GM12878 (cell line): Measurements from ENCODE around the gene MRPL36. TPM values are rescaled to one million over a fixed set of nuclear protein-coding genes. Genes with fewer than 3 reads are reported as not detected.

ENCODE experiments used
- EGR1 ChIP-seq, 2 experiments: IDR thresholded peaks; 1 replicate in 1 of 2; 2 replicates in 1 of 2; pipeline ENCODE4 v1.6.1; 2011 to 2012; ENCODE audit warnings: low read depth in 2 of 2, low read length in 2 of 2, borderline replicate concordance in 1 of 2, mild to moderate bottlenecking in 1 of 2, moderate library complexity in 1 of 2
- FOXM1 ChIP-seq: IDR thresholded peaks from 2 replicates; pipeline ENCODE4 v1.6.1; 2012; ENCODE audit warnings: low read depth, mild to moderate bottlenecking, inconsistent platforms, low read length, moderate library complexity
- HDAC2 ChIP-seq: fragments of 200-600 bp; sonication (generic); IDR thresholded peaks from 2 replicates; pipeline ENCODE4 v1.6.1; 2017
- HDGF ChIP-seq: fragments of 450-650 bp; IDR thresholded peaks from 2 replicates; pipeline ENCODE4 v1.6.1; 2016; ENCODE audit warnings: antibody characterized with exemption
- IKZF2 ChIP-seq, 2 experiments: fragments of 450-650 bp; IDR thresholded peaks; 2 replicates each; pipeline ENCODE4 v1.6.1; 2017; ENCODE audit warnings: mild to moderate bottlenecking in 2 of 2, moderate library complexity in 2 of 2
- JUND ChIP-seq: IDR thresholded peaks from 2 replicates; pipeline ENCODE4 v1.6.1; 2012; ENCODE audit warnings: low read depth, mild to moderate bottlenecking, low read length, improper control_type of control experiment, moderate library complexity
- MEF2A ChIP-seq: IDR thresholded peaks from 2 replicates; pipeline ENCODE4 v1.6.1; 2011; ENCODE audit warnings: low read depth, mild to moderate bottlenecking, low read length, moderate library complexity; ENCODE audit not compliant: insufficient read depth
- NBN ChIP-seq: fragments of 450-650 bp; IDR thresholded peaks from 2 replicates; pipeline ENCODE4 v1.6.1; 2016
- NFYA ChIP-seq: IDR thresholded peaks from 2 replicates; pipeline ENCODE4 v1.6.1; 2011; ENCODE audit warnings: low read depth, mild to moderate bottlenecking, low read length, improper control_type of control experiment, borderline replicate concordance
- NFYB ChIP-seq: IDR thresholded peaks from 2 replicates; pipeline ENCODE4 v1.6.1; 2011; ENCODE audit warnings: low read depth, mild to moderate bottlenecking, low read length, improper control_type of control experiment, moderate library complexity; ENCODE audit not compliant: insufficient read depth
- POLR2AphosphoS2 ChIP-seq: IDR thresholded peaks from 2 replicates; pipeline ENCODE4 v1.6.1; 2011; ENCODE audit warnings: low read depth, mild to moderate bottlenecking, low read length, improper control_type of control experiment, moderate library complexity
- RAD51 ChIP-seq: fragments of 450-650 bp; IDR thresholded peaks from 2 replicates; pipeline ENCODE4 v1.6.1; 2016; ENCODE audit warnings: moderate library complexity, mild to moderate bottlenecking, inconsistent platforms
- RELB ChIP-seq: fragments of 450-650 bp; IDR thresholded peaks from 2 replicates; pipeline ENCODE4 v1.6.1; 2017; ENCODE audit warnings: low read depth, mild to moderate bottlenecking, moderate library complexity
- ZBTB40 ChIP-seq: fragments of 450-650 bp; IDR thresholded peaks from 2 replicates; pipeline ENCODE4 v1.6.1; 2016; ENCODE audit warnings: mild to moderate bottlenecking, moderate library complexity, borderline replicate concordance
- ZNF592 ChIP-seq: fragments of 450-650 bp; IDR thresholded peaks from 2 replicates; pipeline ENCODE4 v1.6.1; 2017; ENCODE audit warnings: mild to moderate bottlenecking, moderate library complexity
- polyA plus RNA-seq, 11 experiments: library from polyadenylated mRNA; depleted of rRNA in 4 of 11; unstranded in 6 of 11; stranded (reverse) in 5 of 11; fragments of >200 nt; fragmentation: Nextera tagmentation in 4 of 11; fragmentation: Illumina TruSeq in 1 of 11; extraction: Ambion mirVana in 4 of 11; extraction: Trizol in 1 of 11; gene quantifications; 1 replicate in 1 of 11; 2 replicates in 10 of 11; pipeline versions ENCODE4 v1.2.1 to v1.2.3, GENCODE V29; 2011 to 2016; ENCODE audit warnings: inconsistent platforms in 2 of 11, missing spikeins in 2 of 11, low read depth in 1 of 11
- total RNA-seq, 4 experiments: library from RNA; depleted of rRNA in 3 of 4; stranded (reverse); fragments of >200 nt in 3 of 4; fragmentation: Illumina TruSeq in 1 of 4; extraction: Trizol in 1 of 4; gene quantifications; 2 replicates each; pipeline versions ENCODE4 v1.2.1 to v1.2.3, GENCODE V29; 2013 to 2021

Gene MRPL36
- total and polyA plus RNA-seq, 10 of the 15 experiments (the other 5 are each of a cell fraction or from before 2014, with no cell fraction given): 89.2 to 559 (median 152) TPM

- TF ChIP-seq RELB: no peak
- TF ChIP-seq MEF2A: no peak
- no peak for TF ChIP-seq HDAC2
- peak; percentile 9 to 13; a peak in 2 of 4 replicates for TF ChIP-seq IKZF2 (IDR thresholded peaks at IDR 0.05)
- TF ChIP-seq HDGF: peak; percentile 84
- TF ChIP-seq NFYB: no peak
- TF ChIP-seq EGR1 (IDR thresholded peaks at IDR 0.05; ENCODE audit: borderline replicate concordance in 1 of 2, low read depth in 2 of 2, low read length in 2 of 2): no peak
- TF ChIP-seq POLR2AphosphoS2: no peak
- no peak for TF ChIP-seq FOXM1
- TF ChIP-seq RAD51: no peak
- no peak for TF ChIP-seq ZNF592
- no peak for TF ChIP-seq JUND
- no peak for TF ChIP-seq NFYA
- TF ChIP-seq ZBTB40: no peak
- TF ChIP-seq NBN: no peak
These were observed 17.0 kb downstream of the MRPL36 start (continued) for GRCh38 chr5:1782385-1783215.
